HepG2 (cell line): Measurements from ENCODE around the gene FXYD4. TPM values are rescaled to one million over a fixed set of nuclear protein-coding genes. Genes with fewer than 3 reads are reported as not detected.
A peak's percentile ranks its signal among the peaks of the same experiment; 100 is the strongest.

Experiments used
- CREM ChIP-seq, 2 experiments: sonication (generic) in 1 of 2; formaldehyde crosslinking in 1 of 2; IDR thresholded peaks; 2 replicates each; pipeline versions ENCODE4 v1.4.0 to v1.6.1; 2016 to 2020; ENCODE audit warnings: antibody characterized with exemption in 1 of 2, mild to moderate bottlenecking in 1 of 2, missing genetic modification reagents in 1 of 2
- GMEB2 ChIP-seq: IDR thresholded peaks from 2 replicates; pipeline ENCODE4 v1.6.1; 2016; ENCODE audit warnings: missing biosample characterization, missing genetic modification reagents, low read depth
- ISL2 ChIP-seq: sonication (generic); formaldehyde crosslinking; IDR thresholded peaks from 2 replicates; pipeline ENCODE4 v1.5.0; 2020; ENCODE audit warnings: missing genetic modification reagents
- NFATC3 ChIP-seq: sonication (generic); formaldehyde crosslinking; IDR thresholded peaks from 2 replicates; pipeline ENCODE4 v1.5.1; 2020; ENCODE audit warnings: mild to moderate bottlenecking, missing genetic modification reagents
- PCBP1 ChIP-seq: fragments of 200-400 bp; formaldehyde crosslinking; IDR thresholded peaks from 2 replicates; pipeline ENCODE4 v1.6.1; 2017; ENCODE audit warnings: mild to moderate bottlenecking, low read depth, low read length, borderline replicate concordance
- RAD21 ChIP-seq: fragments of 450-650 bp; formaldehyde crosslinking; IDR thresholded peaks from 2 replicates; pipeline ENCODE4 v1.5.0; 2020; ENCODE audit warnings: mild to moderate bottlenecking
- SUZ12 ChIP-seq: fragments of 150-350 bp; IDR thresholded peaks from 2 replicates; pipeline ENCODE4 v1.6.1; 2014; ENCODE audit warnings: low read depth, low read length
- WIZ ChIP-seq: sonication (generic); formaldehyde crosslinking; IDR thresholded peaks from 2 replicates; pipeline ENCODE4 v1.5.1; 2020; ENCODE audit warnings: mild to moderate bottlenecking, missing genetic modification reagents
- ZNF256 ChIP-seq: sonication (generic); formaldehyde crosslinking; conservative IDR thresholded peaks from 2 replicates; pipeline ENCODE4 v1.4.0; 2020; ENCODE audit warnings: missing genetic modification reagents
- ZNF660 ChIP-seq: sonication (generic); formaldehyde crosslinking; IDR thresholded peaks from 2 replicates; pipeline ENCODE4 v1.5.1; 2020; ENCODE audit warnings: mild to moderate bottlenecking, low read depth, missing genetic modification reagents, borderline replicate concordance
- ZNF724P ChIP-seq: sonication (generic); formaldehyde crosslinking; IDR thresholded peaks from 2 replicates; pipeline ENCODE4 v1.8.0; 2022; ENCODE audit warnings: missing genetic modification reagents, borderline replicate concordance
- polyA plus RNA-seq, 8 experiments: library from polyadenylated mRNA; depleted of rRNA in 3 of 8; stranded (reverse) in 7 of 8; unstranded in 1 of 8; fragments of >200 nt; fragmentation: Illumina TruSeq in 4 of 8; extraction: Trizol in 4 of 8; gene quantifications; 2 replicates each; pipeline versions ENCODE4 v1.2.1 to v1.2.3, GENCODE V29; 2011 to 2016; ENCODE audit warnings: low read depth in 4 of 8, missing spikeins in 1 of 8, mixed read lengths in 1 of 8; ENCODE audit not compliant: insufficient read depth in 1 of 8
- total RNA-seq, 5 experiments: library from RNA; depleted of rRNA; stranded (reverse); fragments of >200 nt; fragmentation: Illumina TruSeq; extraction: Trizol; gene quantifications; 2 replicates each; pipeline ENCODE4 v1.2.3, GENCODE V29; 2016; ENCODE audit warnings: low read depth in 1 of 5
- TF ChIP-seq, protein P1 (sequence below): sonication (generic); formaldehyde crosslinking; IDR thresholded peaks from 2 replicates; pipeline ENCODE4 v1.4.0; 2020; ENCODE audit warnings: missing genetic modification reagents
- TF ChIP-seq, protein P2 (sequence below): IDR thresholded peaks from 2 replicates; pipeline ENCODE4 v1.6.1; 2012; ENCODE audit warnings: low read length, improper control_type of control experiment
- TF ChIP-seq, protein P3 (sequence below): sonication (generic); formaldehyde crosslinking; IDR thresholded peaks from 2 replicates; pipeline ENCODE4 v1.5.1; 2020; ENCODE audit warnings: missing genetic modification reagents, mild to moderate bottlenecking, borderline replicate concordance

Gene FXYD4
- total and polyA plus RNA-seq, 2 of the 13 experiments (the other 11 are each of a cell fraction or from before 2014, with no cell fraction given): not detected

GRCh38 chr10:43420369-43421200 is 49.1 kb downstream of the FXYD4 start (continued):
- TF ChIP-seq, protein P1, sequence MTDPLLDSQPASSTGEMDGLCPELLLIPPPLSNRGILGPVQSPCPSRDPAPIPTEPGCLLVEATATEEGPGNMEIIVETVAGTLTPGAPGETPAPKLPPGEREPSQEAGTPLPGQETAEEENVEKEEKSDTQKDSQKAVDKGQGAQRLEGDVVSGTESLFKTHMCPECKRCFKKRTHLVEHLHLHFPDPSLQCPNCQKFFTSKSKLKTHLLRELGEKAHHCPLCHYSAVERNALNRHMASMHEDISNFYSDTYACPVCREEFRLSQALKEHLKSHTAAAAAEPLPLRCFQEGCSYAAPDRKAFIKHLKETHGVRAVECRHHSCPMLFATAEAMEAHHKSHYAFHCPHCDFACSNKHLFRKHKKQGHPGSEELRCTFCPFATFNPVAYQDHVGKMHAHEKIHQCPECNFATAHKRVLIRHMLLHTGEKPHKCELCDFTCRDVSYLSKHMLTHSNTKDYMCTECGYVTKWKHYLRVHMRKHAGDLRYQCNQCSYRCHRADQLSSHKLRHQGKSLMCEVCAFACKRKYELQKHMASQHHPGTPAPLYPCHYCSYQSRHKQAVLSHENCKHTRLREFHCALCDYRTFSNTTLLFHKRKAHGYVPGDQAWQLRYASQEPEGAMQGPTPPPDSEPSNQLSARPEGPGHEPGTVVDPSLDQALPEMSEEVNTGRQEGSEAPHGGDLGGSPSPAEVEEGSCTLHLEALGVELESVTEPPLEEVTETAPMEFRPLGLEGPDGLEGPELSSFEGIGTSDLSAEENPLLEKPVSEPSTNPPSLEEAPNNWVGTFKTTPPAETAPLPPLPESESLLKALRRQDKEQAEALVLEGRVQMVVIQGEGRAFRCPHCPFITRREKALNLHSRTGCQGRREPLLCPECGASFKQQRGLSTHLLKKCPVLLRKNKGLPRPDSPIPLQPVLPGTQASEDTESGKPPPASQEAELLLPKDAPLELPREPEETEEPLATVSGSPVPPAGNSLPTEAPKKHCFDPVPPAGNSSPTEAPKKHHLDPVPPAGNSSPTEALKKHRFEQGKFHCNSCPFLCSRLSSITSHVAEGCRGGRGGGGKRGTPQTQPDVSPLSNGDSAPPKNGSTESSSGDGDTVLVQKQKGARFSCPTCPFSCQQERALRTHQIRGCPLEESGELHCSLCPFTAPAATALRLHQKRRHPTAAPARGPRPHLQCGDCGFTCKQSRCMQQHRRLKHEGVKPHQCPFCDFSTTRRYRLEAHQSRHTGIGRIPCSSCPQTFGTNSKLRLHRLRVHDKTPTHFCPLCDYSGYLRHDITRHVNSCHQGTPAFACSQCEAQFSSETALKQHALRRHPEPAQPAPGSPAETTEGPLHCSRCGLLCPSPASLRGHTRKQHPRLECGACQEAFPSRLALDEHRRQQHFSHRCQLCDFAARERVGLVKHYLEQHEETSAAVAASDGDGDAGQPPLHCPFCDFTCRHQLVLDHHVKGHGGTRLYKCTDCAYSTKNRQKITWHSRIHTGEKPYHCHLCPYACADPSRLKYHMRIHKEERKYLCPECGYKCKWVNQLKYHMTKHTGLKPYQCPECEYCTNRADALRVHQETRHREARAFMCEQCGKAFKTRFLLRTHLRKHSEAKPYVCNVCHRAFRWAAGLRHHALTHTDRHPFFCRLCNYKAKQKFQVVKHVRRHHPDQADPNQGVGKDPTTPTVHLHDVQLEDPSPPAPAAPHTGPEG (CRISPR knock-in tag): peak; percentile 96
- TF ChIP-seq ZNF660 (CRISPR knock-in tag): no peak
- peak; percentile 78; the same call in 1 of the 2 replicates for TF ChIP-seq WIZ (CRISPR knock-in tag)
- TF ChIP-seq, protein P2, sequence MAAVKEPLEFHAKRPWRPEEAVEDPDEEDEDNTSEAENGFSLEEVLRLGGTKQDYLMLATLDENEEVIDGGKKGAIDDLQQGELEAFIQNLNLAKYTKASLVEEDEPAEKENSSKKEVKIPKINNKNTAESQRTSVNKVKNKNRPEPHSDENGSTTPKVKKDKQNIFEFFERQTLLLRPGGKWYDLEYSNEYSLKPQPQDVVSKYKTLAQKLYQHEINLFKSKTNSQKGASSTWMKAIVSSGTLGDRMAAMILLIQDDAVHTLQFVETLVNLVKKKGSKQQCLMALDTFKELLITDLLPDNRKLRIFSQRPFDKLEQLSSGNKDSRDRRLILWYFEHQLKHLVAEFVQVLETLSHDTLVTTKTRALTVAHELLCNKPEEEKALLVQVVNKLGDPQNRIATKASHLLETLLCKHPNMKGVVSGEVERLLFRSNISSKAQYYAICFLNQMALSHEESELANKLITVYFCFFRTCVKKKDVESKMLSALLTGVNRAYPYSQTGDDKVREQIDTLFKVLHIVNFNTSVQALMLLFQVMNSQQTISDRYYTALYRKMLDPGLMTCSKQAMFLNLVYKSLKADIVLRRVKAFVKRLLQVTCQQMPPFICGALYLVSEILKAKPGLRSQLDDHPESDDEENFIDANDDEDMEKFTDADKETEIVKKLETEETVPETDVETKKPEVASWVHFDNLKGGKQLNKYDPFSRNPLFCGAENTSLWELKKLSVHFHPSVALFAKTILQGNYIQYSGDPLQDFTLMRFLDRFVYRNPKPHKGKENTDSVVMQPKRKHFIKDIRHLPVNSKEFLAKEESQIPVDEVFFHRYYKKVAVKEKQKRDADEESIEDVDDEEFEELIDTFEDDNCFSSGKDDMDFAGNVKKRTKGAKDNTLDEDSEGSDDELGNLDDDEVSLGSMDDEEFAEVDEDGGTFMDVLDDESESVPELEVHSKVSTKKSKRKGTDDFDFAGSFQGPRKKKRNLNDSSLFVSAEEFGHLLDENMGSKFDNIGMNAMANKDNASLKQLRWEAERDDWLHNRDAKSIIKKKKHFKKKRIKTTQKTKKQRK: no peak
- TF ChIP-seq RAD21 (CRISPR knock-in tag): peak; percentile 55
- TF ChIP-seq ISL2 (CRISPR knock-in tag): peak; percentile 85
- TF ChIP-seq NFATC3 (CRISPR knock-in tag): peak; percentile 83; the same call in 1 of the 2 replicates
- TF ChIP-seq PCBP1: no peak
- TF ChIP-seq, protein P3, sequence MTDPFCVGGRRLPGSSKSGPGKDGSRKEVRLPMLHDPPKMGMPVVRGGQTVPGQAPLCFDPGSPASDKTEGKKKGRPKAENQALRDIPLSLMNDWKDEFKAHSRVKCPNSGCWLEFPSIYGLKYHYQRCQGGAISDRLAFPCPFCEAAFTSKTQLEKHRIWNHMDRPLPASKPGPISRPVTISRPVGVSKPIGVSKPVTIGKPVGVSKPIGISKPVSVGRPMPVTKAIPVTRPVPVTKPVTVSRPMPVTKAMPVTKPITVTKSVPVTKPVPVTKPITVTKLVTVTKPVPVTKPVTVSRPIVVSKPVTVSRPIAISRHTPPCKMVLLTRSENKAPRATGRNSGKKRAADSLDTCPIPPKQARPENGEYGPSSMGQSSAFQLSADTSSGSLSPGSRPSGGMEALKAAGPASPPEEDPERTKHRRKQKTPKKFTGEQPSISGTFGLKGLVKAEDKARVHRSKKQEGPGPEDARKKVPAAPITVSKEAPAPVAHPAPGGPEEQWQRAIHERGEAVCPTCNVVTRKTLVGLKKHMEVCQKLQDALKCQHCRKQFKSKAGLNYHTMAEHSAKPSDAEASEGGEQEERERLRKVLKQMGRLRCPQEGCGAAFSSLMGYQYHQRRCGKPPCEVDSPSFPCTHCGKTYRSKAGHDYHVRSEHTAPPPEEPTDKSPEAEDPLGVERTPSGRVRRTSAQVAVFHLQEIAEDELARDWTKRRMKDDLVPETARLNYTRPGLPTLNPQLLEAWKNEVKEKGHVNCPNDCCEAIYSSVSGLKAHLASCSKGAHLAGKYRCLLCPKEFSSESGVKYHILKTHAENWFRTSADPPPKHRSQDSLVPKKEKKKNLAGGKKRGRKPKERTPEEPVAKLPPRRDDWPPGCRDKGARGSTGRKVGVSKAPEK (CRISPR knock-in tag): 0 out of 2 replicates have a peak, but pooled peaks have one; percentile 33
- TF ChIP-seq GMEB2 (CRISPR knock-in tag): peak; percentile 65; the same call in 1 of the 2 replicates
- no peak for TF ChIP-seq SUZ12
- TF ChIP-seq ZNF256: peak; percentile 98
- TF ChIP-seq CREM (IDR thresholded peaks at IDR 0.05): peak; percentile 68; the same call in 1 of the 2 replicates
- no peak for TF ChIP-seq CREM (CRISPR knock-in tag; IDR thresholded peaks at IDR 0.05)
- TF ChIP-seq ZNF724P (CRISPR knock-in tag): peak; percentile 98
